Adrenal gland (tissue), 5 donors: ENCODE results near the gene RABGAP1.

Experiments
- CTCF ChIP-seq, 6 experiments: fragments of 450-650 bp in 4 of 6; fragments of 200-600 bp in 2 of 6; sonication (generic) in 1 of 6; IDR thresholded peaks; 1 replicate in 5 of 6; 2 replicates in 1 of 6; pipeline versions ENCODE4 v1.5.1 to v1.8.0; 2016 to 2021; ENCODE audit warnings: antibody characterized with exemption in 6 of 6, mild to moderate bottlenecking in 2 of 6, moderate library complexity in 1 of 6
- POLR2A ChIP-seq, 2 donors: fragments of 450-650 bp; IDR thresholded peaks; one replicate each; pipeline ENCODE4 v1.6.1; 2017; ENCODE audit warnings: antibody characterized with exemption in 2 of 2, mild to moderate bottlenecking in 2 of 2, moderate library complexity in 1 of 2
- donor health status: DM: no; HTN: no; CAD: no.

DNA sequence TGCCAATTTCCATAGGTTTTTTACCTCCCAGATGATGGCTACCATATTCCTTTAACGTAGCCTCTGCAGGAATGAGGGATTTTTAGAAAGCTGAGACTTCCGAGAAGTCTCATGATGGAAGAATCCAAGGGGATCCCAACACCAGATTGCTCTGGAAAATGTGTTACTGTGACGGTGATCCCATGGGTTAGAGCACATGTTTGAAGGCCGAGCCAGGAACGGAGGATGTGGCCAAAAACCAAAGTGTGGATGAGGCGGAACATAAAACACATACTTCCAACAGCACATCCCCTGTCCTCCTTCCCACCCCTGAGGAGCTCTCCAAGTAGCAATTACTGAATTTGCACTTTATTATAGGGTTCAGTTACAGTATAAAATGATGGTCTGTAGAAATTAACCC, 175.2 kb downstream of the RABGAP1 start:
- TF ChIP-seq CTCF (IDR thresholded peaks at IDR 0.05) = no peak
- TF ChIP-seq POLR2A (IDR thresholded peaks at IDR 0.05) = no peak
